ENCODE data around the gene RXRB. TPM values are rescaled to one million over a fixed set of nuclear protein-coding genes. Genes with fewer than 3 reads are reported as not detected.

Gene RXRB
- total RNA-seq, 2 donors from 2014 or later, result 17.1 to 17.4 TPM

GRCh38 chr6:33201935-33202334 is 1.5 kb upstream of the RXRB start:
- peaks cover 0 to 69% of the 10 kb centered on the region in 2 donors for H3K4me1 ChIP-seq
- peaks cover 29% of the 10 kb centered on the region for H3K36me3 ChIP-seq
- no peak for DNase-seq (ENCODE audit: low spot score)
- H3K27ac ChIP-seq, result peak overlapping the region; percentile 94 to 95
- no peaks in the 10 kb centered on the region for H3K9me3 ChIP-seq
- TF ChIP-seq, protein P1, sequence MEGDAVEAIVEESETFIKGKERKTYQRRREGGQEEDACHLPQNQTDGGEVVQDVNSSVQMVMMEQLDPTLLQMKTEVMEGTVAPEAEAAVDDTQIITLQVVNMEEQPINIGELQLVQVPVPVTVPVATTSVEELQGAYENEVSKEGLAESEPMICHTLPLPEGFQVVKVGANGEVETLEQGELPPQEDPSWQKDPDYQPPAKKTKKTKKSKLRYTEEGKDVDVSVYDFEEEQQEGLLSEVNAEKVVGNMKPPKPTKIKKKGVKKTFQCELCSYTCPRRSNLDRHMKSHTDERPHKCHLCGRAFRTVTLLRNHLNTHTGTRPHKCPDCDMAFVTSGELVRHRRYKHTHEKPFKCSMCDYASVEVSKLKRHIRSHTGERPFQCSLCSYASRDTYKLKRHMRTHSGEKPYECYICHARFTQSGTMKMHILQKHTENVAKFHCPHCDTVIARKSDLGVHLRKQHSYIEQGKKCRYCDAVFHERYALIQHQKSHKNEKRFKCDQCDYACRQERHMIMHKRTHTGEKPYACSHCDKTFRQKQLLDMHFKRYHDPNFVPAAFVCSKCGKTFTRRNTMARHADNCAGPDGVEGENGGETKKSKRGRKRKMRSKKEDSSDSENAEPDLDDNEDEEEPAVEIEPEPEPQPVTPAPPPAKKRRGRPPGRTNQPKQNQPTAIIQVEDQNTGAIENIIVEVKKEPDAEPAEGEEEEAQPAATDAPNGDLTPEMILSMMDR (IDR thresholded peaks at IDR 0.05), result no peak
- H3K27me3 ChIP-seq, result no peaks in the 10 kb centered on the region
- peak overlapping the region; percentile 58 to 74 for H3K4me3 ChIP-seq

- no peak for DNase-seq (ENCODE audit: low spot score)
- H3K4me1 ChIP-seq, result peaks cover 0 to 67% of the 10 kb centered on the region in 2 donors
- H3K27ac ChIP-seq, result peak overlapping the region; percentile 94 to 95
- TF ChIP-seq, protein P1 (IDR thresholded peaks at IDR 0.05), result no peak
- H3K4me3 ChIP-seq, result peak overlapping the region; percentile 58 to 74
- no peaks in the 10 kb centered on the region for H3K9me3 ChIP-seq
- peaks cover 37% of the 10 kb centered on the region for H3K36me3 ChIP-seq
- H3K27me3 ChIP-seq, result no peaks in the 10 kb centered on the region
Observed at GRCh38 chr6:33201147-33201545, 681 bp upstream of the RXRB start.

DNA sequence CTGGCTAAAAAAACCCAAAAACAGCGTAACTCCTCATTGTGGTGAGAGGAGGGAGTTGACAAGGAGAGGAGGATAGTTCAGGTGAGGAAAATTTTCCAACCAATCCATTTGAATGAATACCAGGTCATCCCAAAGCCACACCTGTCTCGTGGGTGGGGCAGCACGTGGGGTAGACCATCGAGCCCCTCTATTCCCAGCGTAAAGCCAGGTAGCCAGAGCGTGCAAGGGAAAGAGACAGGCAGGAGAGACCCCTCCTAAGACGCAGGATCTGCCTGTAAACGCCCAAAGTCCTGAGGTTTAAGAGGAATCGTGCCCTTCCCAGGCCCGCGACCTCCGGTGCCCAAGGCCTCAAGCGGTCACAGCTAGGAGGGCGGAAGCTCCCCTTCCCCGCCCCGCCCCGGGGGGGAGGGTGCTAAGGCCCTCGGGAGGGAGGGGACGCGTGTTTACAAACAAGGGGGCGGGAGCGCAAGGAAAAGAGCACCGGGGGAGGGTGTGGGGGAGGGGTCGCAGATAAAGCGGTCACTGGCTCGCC is 712 bp downstream of the RXRB start:
- peak; percentile 68 for DNase-seq (ENCODE audit: low spot score)
- peaks cover 0 to 59% of the 10 kb centered on the region in 2 donors for H3K4me1 ChIP-seq
- H3K27me3 ChIP-seq, result no peaks in the 10 kb centered on the region

DNA sequence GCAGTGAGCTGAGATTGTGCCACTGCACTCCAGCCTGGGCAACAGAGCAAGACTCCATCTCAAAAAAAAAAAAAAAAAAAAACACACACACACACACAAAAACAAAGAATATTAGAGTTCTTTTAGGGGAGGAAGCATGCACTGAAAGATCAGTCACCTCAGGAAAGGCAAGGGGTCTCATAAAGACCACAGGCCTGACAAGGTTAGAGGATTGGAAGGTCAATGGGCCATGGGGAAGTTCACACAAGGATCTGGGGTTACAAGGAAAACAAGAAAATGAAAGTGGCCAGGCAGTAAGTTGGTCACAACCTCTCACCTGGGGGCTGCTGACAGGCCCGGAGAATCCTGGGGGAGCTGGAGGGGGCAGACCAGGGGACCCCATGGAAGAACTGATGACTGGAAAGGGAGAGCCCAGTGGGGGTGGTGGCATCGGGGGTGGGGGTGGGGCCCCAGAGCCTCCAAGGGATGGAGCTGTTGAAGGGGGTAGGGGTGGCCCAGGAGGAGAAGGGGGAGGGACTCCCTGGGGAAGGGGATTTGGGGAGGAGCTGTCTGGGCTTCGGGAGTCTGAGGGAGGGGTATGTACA is 1.5 kb downstream of the RXRB start:
- H3K4me1 ChIP-seq, result peaks cover 0 to 54% of the 10 kb centered on the region in 2 donors

More for the DNA sequence above, 712 bp downstream of the RXRB start:
- Histone ChIP-seq H3K4me3 (peak overlapping the region; percentile 58 to 74), H3K36me3 (peaks cover 51% of the 10 kb centered on the region), H3K9me3 (no peaks in the 10 kb centered on the region), H3K27ac (peak overlapping the region; percentile 94 to 95)
- TF ChIP-seq, protein P1 (IDR thresholded peaks at IDR 0.05), result no peak

DNA sequence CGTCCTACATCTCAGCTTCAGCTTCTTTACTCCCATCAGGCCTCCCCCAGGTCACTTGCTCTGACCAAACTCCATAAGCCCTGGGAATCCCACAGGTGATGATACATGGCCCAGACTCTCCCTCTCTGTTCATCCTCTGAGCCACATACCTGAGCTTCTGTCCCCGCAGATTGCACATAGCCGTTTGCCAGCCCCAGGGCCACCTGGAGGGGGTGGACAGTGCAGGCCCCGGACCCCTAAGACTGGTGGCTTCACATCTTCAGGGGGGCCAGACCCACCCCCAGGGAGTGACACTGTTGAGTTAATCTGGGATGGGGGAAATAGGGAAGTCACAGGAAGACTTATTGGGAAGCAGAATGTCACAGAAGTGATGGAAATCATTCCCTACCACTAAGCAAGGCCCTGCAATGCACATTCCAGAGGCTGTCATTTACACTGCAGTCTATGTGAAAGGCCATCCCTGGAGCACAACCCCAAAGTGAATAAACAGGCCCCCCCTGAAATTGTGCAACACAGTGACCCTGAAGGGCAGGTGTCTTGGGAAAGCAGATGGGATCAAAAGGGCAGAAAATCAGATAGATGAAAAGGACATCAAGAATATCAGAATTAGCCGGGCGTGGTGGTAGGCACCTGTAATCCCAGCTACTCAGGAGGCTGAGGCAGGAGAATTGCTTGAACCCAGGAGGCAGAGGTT is 2.2 kb downstream of the RXRB start:
- TF ChIP-seq, protein P1 (IDR thresholded peaks at IDR 0.05), result no peak
- no peaks in the 10 kb centered on the region for H3K27me3 ChIP-seq
- no peaks in the 10 kb centered on the region for H3K9me3 ChIP-seq
- no peak for DNase-seq (ENCODE audit: low spot score)
- H3K4me1 ChIP-seq, result peaks cover 0 to 51% of the 10 kb centered on the region in 2 donors
- no peak overlapping the region for H3K27ac ChIP-seq
- H3K36me3 ChIP-seq, result peaks cover 46% of the 10 kb centered on the region
- H3K4me3 ChIP-seq, result no peak overlapping the region

More for the DNA sequence above, 1.5 kb downstream of the RXRB start:
- no peak for DNase-seq (ENCODE audit: low spot score)
- H3K9me3 ChIP-seq, result no peaks in the 10 kb centered on the region
- H3K4me3 ChIP-seq, result peak overlapping the region; percentile 58 to 74
- TF ChIP-seq, protein P1 (IDR thresholded peaks at IDR 0.05), result no peak
- H3K27ac ChIP-seq, result peak overlapping the region; percentile 94 to 95
- no peaks in the 10 kb centered on the region for H3K27me3 ChIP-seq
- peaks cover 53% of the 10 kb centered on the region for H3K36me3 ChIP-seq
